HEK293 (cell line): ENCODE measurements around the gene CCDC181.
"Not testable (repeated sequence)": the region's sequence is repeated elsewhere in the genome, so short reads cannot be mapped to it uniquely, and the experiment has no call there.

Experiments
- ATF2 ChIP-seq: fragments of 450-650 bp; formaldehyde crosslinking; IDR thresholded peaks from 2 replicates; pipeline ENCODE4 v1.5.1; 2016; ENCODE audit warnings: missing biosample characterization, missing genetic modification characterization, low read depth
- CTCF ChIP-seq: fragments of 450-650 bp; formaldehyde crosslinking; IDR thresholded peaks from 2 replicates; pipeline ENCODE4 v1.5.1; 2016; ENCODE audit warnings: missing biosample characterization, missing genetic modification characterization
- YY1 ChIP-seq: fragments of 450-650 bp; formaldehyde crosslinking; IDR thresholded peaks from 2 replicates; pipeline ENCODE4 v1.5.1; 2018; ENCODE audit warnings: missing biosample characterization, missing genetic modification characterization

GRCh38 chr1:169408340-169408739 lies 18.9 kb downstream of the CCDC181 start:
- not testable (repeated sequence) for TF ChIP-seq YY1, ATF2, CTCF (tag by site-specific recombination)
